SU-DHL-6 (cell line): ENCODE measurements around the gene SPDYE4.

Experiments
- H2AFZ ChIP-seq: fragments of 200-600 bp; sonication (generic); 2 replicates; pipeline ENCODE4 v1.6.1; 2014; ENCODE audit warnings: low read depth, mild to moderate bottlenecking, moderate library complexity, mixed read lengths, antibody characterized with exemption, low read length; ENCODE audit not compliant: severe bottlenecking
- H3F3A ChIP-seq: fragments of 200-600 bp; shearing (Covaris generic); 2 replicates; pipeline ENCODE4 v1.6.0; 2016; ENCODE audit warnings: antibody characterized with exemption, mild to moderate bottlenecking; ENCODE audit not compliant: insufficient read depth
- H3K27ac ChIP-seq: fragments of 200-600 bp; sonication (generic); 2 replicates; pipeline ENCODE4 v1.5.1; 2016; ENCODE audit warnings: low read depth, mild to moderate bottlenecking, low read length, moderate library complexity, mixed read lengths
- H3K27me3 ChIP-seq: fragments of 200-600 bp; sonication (generic), shearing (Covaris generic); 2 replicates; pipeline ENCODE4 v1.6.0; 2014; ENCODE audit warnings: mild to moderate bottlenecking, low read length
- H3K36me3 ChIP-seq: fragments of 200-600 bp; sonication (generic); 2 replicates; pipeline ENCODE4 v1.6.1; 2014; ENCODE audit warnings: mild to moderate bottlenecking, low read length, mixed read lengths
- H3K4me2 ChIP-seq: fragments of 300-600, 200-600 bp; shearing (Covaris generic), sonication (generic); 2 replicates; pipeline ENCODE4 v1.6.0; 2014; ENCODE audit warnings: low read length, low read depth, mild to moderate bottlenecking; ENCODE audit not compliant: poor library complexity, severe bottlenecking
- H3K4me3 ChIP-seq: fragments of 200-600 bp; sonication (generic); 2 replicates; pipeline ENCODE4 v1.5.1; 2014; ENCODE audit warnings: antibody characterized with exemption, low read length, mild to moderate bottlenecking, mixed read lengths; ENCODE audit not compliant: insufficient read depth, poor library complexity, severe bottlenecking
- H3K79me2 ChIP-seq: fragments of 200-600 bp; sonication (generic); 2 replicates; pipeline ENCODE4 v1.6.1; 2014; ENCODE audit warnings: mild to moderate bottlenecking, low read length, moderate library complexity; ENCODE audit not compliant: insufficient read depth
- H3K9ac ChIP-seq: fragments of 200-600 bp; sonication (generic); 2 replicates; pipeline ENCODE4 v1.7.0; 2014; ENCODE audit warnings: mild to moderate bottlenecking, low read length
- H3K9me2 ChIP-seq: fragments of 200-600 bp; sonication (generic); replicated peaks from 2 replicates; pipeline ENCODE4 v1.6.1; 2014; ENCODE audit warnings: low read length; ENCODE audit not compliant: insufficient read depth
- H3K9me3 ChIP-seq: fragments of 200-600 bp; sonication (generic); 2 replicates; pipeline ENCODE4 v1.6.1; 2014; ENCODE audit warnings: low read length, mixed read lengths; ENCODE audit not compliant: insufficient read depth
- H4K20me1 ChIP-seq: fragments of 200-600 bp; sonication (generic); 2 replicates; pipeline ENCODE4 v1.6.1; 2014; ENCODE audit warnings: low read depth, mild to moderate bottlenecking, antibody characterized with exemption, low read length, moderate library complexity, mixed read lengths
- EZH2phosphoT487 ChIP-seq: fragments of 200-600 bp; sonication (generic), shearing (Covaris generic); conservative IDR thresholded peaks from 2 replicates; pipeline ENCODE4 v1.6.1; 2018; ENCODE audit warnings: mild to moderate bottlenecking, antibody characterized with exemption, low read length, moderate library complexity, mixed read lengths
- TF ChIP-seq, protein P1 (sequence below): fragments of 200-600 bp; sonication (generic); IDR thresholded peaks from one replicate; pipeline ENCODE4 v1.5.1; 2017; ENCODE audit warnings: antibody characterized with exemption, mild to moderate bottlenecking, low read length, moderate library complexity; ENCODE audit not compliant: insufficient read depth, poor library complexity, severe bottlenecking

Gene SPDYE4

GRCh38 chr17:8803531-8804420 lies 45.4 kb upstream of the SPDYE4 start:
- Histone ChIP-seq H3F3A (no peaks in the 10 kb centered on the region), H3K4me3 (no peak overlapping the region), H3K9me2 (no peaks in the 10 kb centered on the region), H3K27ac (no peak overlapping the region), H3K79me2 (no peaks in the 10 kb centered on the region), H2AFZ (no peak overlapping the region), H3K36me3 (no peaks in the 10 kb centered on the region), H3K4me2 (no peak overlapping the region), H3K27me3 (no peaks in the 10 kb centered on the region), H3K9me3 (no peaks in the 10 kb centered on the region), H3K9ac (no peak overlapping the region), H4K20me1 (no peaks in the 10 kb centered on the region)
- no peak for TF ChIP-seq EZH2phosphoT487
- TF ChIP-seq, protein P1, sequence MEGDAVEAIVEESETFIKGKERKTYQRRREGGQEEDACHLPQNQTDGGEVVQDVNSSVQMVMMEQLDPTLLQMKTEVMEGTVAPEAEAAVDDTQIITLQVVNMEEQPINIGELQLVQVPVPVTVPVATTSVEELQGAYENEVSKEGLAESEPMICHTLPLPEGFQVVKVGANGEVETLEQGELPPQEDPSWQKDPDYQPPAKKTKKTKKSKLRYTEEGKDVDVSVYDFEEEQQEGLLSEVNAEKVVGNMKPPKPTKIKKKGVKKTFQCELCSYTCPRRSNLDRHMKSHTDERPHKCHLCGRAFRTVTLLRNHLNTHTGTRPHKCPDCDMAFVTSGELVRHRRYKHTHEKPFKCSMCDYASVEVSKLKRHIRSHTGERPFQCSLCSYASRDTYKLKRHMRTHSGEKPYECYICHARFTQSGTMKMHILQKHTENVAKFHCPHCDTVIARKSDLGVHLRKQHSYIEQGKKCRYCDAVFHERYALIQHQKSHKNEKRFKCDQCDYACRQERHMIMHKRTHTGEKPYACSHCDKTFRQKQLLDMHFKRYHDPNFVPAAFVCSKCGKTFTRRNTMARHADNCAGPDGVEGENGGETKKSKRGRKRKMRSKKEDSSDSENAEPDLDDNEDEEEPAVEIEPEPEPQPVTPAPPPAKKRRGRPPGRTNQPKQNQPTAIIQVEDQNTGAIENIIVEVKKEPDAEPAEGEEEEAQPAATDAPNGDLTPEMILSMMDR, result no peak

DNA sequence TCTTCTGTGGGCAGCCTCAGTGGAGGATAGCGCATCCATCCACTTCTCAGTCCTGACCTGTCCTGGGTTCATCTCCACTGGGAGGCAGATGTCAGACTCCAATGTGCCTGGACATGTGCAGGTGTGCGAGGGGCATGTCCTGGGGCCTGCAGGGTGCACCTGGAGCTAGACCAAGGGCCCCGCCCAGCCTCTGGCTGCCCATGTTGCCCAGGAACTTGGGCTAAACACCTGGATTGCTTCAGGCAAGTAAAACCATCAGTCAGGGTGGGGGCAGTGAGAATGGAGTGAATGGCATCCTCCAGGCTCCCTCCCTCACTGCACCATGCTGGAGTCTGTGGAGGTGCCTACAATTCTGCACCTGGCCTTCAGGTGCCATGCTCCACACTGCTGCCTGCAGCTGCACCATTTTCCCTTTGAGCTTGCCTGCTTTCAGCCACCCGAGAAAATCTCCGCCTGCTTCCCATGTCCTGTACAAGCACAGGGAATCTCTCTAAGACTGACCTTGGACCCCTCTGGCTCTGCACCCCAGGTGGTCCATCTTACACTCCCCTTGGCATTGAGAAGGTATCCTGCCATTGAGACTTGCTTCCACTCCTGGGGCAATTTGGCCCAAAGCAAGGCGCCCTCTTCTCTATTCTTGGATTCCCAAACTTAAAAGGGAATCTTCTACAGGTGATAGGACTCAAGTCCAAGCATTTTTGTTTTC lies 42.9 kb upstream of the SPDYE4 start:
- Histone ChIP-seq H3F3A (no peaks in the 10 kb centered on the region), H2AFZ (no peak overlapping the region), H3K9me3 (no peaks in the 10 kb centered on the region), H4K20me1 (no peaks in the 10 kb centered on the region), H3K79me2 (no peaks in the 10 kb centered on the region), H3K36me3 (no peaks in the 10 kb centered on the region), H3K27me3 (no peaks in the 10 kb centered on the region), H3K4me2 (no peak overlapping the region), H3K27ac (no peak overlapping the region), H3K9ac (no peak overlapping the region), H3K4me3 (no peak overlapping the region), H3K9me2 (no peaks in the 10 kb centered on the region)
- TF ChIP-seq EZH2phosphoT487, result no peak
- TF ChIP-seq, protein P1, result no peak

GRCh38 chr17:8800656-8801055 lies 42.3 kb upstream of the SPDYE4 start:
- Histone ChIP-seq H3F3A (no peaks in the 10 kb centered on the region), H3K9me2 (no peaks in the 10 kb centered on the region), H3K9me3 (no peaks in the 10 kb centered on the region), H3K27me3 (no peaks in the 10 kb centered on the region), H4K20me1 (no peaks in the 10 kb centered on the region), H3K9ac (no peak overlapping the region), H3K4me2 (no peak overlapping the region), H3K79me2 (no peaks in the 10 kb centered on the region), H3K36me3 (no peaks in the 10 kb centered on the region), H2AFZ (no peak overlapping the region), H3K4me3 (no peak overlapping the region), H3K27ac (no peak overlapping the region)
- no peak for TF ChIP-seq EZH2phosphoT487
- TF ChIP-seq, protein P1, result no peak
